Left renal pelvis (tissue), 4 donors: Measurements from ENCODE around the gene SLC19A1. TPM values are rescaled to one million over a fixed set of nuclear protein-coding genes. Genes with fewer than 3 reads are reported as not detected.
"Not testable (repeated sequence)": the region's sequence is repeated elsewhere in the genome, so short reads cannot be mapped to it uniquely, and the experiment has no call there.

Source experiments
- DNase-seq, 4 donors: peaks; one replicate each; pipeline ENCODE4 v3.0.0-alpha.2; 2013; ENCODE audit warnings: low read depth in 4 of 4, low spot score in 3 of 4
- polyA plus RNA-seq, 4 donors: library from polyadenylated mRNA; unstranded; fragments of 120-200 nt; gene quantifications; one replicate each; pipeline ENCODE4 v1.2.1, GENCODE V29; 2013; ENCODE audit not compliant: insufficient read length in 4 of 4

Gene SLC19A1
- polyA plus RNA-seq, 4 donors: 24.8 to 61.9 (median 43.3) TPM

GRCh38 chr21:45508607-45509565 lies 33.4 kb downstream of the SLC19A1 start:
- no peak for DNase-seq

GRCh38 chr21:45507888-45508508 lies 34.2 kb downstream of the SLC19A1 start:
- DNase-seq: no peak

GRCh38 chr21:45507523-45507875 lies 34.7 kb downstream of the SLC19A1 start:
- DNase-seq: no peak

- no peak for DNase-seq
These were observed 35.3 kb downstream of the SLC19A1 start for GRCh38 chr21:45506836-45507522.

GRCh38 chr21:45506241-45506817 lies 35.9 kb downstream of the SLC19A1 start:
- DNase-seq: no peak

GRCh38 chr21:45505416-45506021 lies 36.7 kb downstream of the SLC19A1 start:
- DNase-seq: no peak

GRCh38 chr21:45504516-45505415 lies 37.5 kb downstream of the SLC19A1 start:
- no peak for DNase-seq

GRCh38 chr21:45504021-45504515 lies 38.2 kb downstream of the SLC19A1 start:
- no peak for DNase-seq

GRCh38 chr21:45503226-45503625 lies 39.0 kb downstream of the SLC19A1 start:
- DNase-seq: not testable (repeated sequence)

GRCh38 chr21:45502600-45502999 lies 39.6 kb downstream of the SLC19A1 start:
- no peak for DNase-seq

- no peak for DNase-seq
These were observed 40.3 kb downstream of the SLC19A1 start for GRCh38 chr21:45502006-45502345.

GRCh38 chr21:45501081-45502005 lies 40.9 kb downstream of the SLC19A1 start:
- not testable (repeated sequence) for DNase-seq

GRCh38 chr21:45499970-45500577 lies 42.2 kb downstream of the SLC19A1 start:
- DNase-seq: no peak

GRCh38 chr21:45499201-45499750 lies 43.0 kb downstream of the SLC19A1 start:
- DNase-seq: no peak

GRCh38 chr21:45498646-45499000 lies 43.6 kb downstream of the SLC19A1 start:
- no peak for DNase-seq

GRCh38 chr21:45497846-45498645 lies 44.2 kb downstream of the SLC19A1 start:
- DNase-seq: no peak
